Skeletal muscle tissue (tissue), 4 donors: ENCODE measurements around the gene FBLN1. TPM values are rescaled to one million over a fixed set of nuclear protein-coding genes. Genes with fewer than 3 reads are reported as not detected.

Experiments used
- H3K27ac ChIP-seq: one replicate; pipeline ENCODE4 v1.7.0; 2013; ENCODE audit warnings: mild to moderate bottlenecking, low read depth, low read length, inconsistent platforms
- H3K27me3 ChIP-seq, 3 donors: one replicate each; pipeline ENCODE4 v1.7.0; 2013; ENCODE audit warnings: low read length in 3 of 3; ENCODE audit not compliant: control insufficient read depth in 3 of 3, insufficient read depth in 3 of 3
- H3K36me3 ChIP-seq, 3 donors: one replicate each; pipeline ENCODE4 v1.7.0; 2013; ENCODE audit warnings: low read length in 3 of 3; ENCODE audit not compliant: control insufficient read depth in 3 of 3, insufficient read depth in 3 of 3
- H3K4me1 ChIP-seq, 3 donors: one replicate each; pipeline ENCODE4 v1.7.0; 2013; ENCODE audit warnings: low read length in 3 of 3, mild to moderate bottlenecking in 3 of 3; ENCODE audit not compliant: control insufficient read depth in 3 of 3, insufficient read depth in 3 of 3
- H3K4me3 ChIP-seq, 3 donors: one replicate each; pipeline ENCODE4 v1.7.0; 2013; ENCODE audit warnings: low read length in 3 of 3
- H3K9ac ChIP-seq, 3 donors: one replicate each; pipeline ENCODE4 v1.7.0; 2013; ENCODE audit warnings: low read length in 3 of 3, mild to moderate bottlenecking in 3 of 3, moderate library complexity in 2 of 3, low read depth in 1 of 3
- H3K9me3 ChIP-seq, 3 donors: one replicate each; pipeline ENCODE4 v1.7.0; 2013; ENCODE audit warnings: low read length in 3 of 3; ENCODE audit not compliant: control insufficient read depth in 3 of 3
- total RNA-seq: library from RNA; depleted of rRNA; stranded (reverse); fragments of >200 nt; gene quantifications from one replicate; pipeline ENCODE4 v1.2.3, GENCODE V29; 2014
- donor health status: Osteomylitis.

Gene FBLN1
- total RNA-seq, 1 donor from 2014 or later: 105 TPM

GRCh38 chr22:45475851-45476514, 26.7 kb upstream of the FBLN1 start:
- Histone ChIP-seq H3K9me3 (no peaks in the 10 kb centered on the region), H3K4me3 (no peak overlapping the region), H3K27ac (no peak overlapping the region), H3K27me3 (peaks cover 0 to 11% (median 0%) of the 10 kb centered on the region in 3 donors), H3K36me3 (no peaks in the 10 kb centered on the region), H3K4me1 (peaks cover 0 to 9% (median 8%) of the 10 kb centered on the region in 3 donors), H3K9ac (no peak overlapping the region)

GRCh38 chr22:45476814-45477213, 25.9 kb upstream of the FBLN1 start:
- Histone ChIP-seq H3K4me3 (no peak overlapping the region), H3K36me3 (no peaks in the 10 kb centered on the region), H3K4me1 (peaks cover 0 to 9% (median 8%) of the 10 kb centered on the region in 3 donors), H3K27ac (no peak overlapping the region), H3K27me3 (peaks cover 0 to 11% (median 0%) of the 10 kb centered on the region in 3 donors), H3K9me3 (no peaks in the 10 kb centered on the region), H3K9ac (no peak overlapping the region)

- peaks cover 0 to 9% (median 8%) of the 10 kb centered on the region in 3 donors for H3K4me1 ChIP-seq
- peaks cover 0 to 11% (median 0%) of the 10 kb centered on the region in 3 donors for H3K27me3 ChIP-seq
- H3K9me3 ChIP-seq: no peaks in the 10 kb centered on the region
- H3K27ac ChIP-seq: no peak overlapping the region
- H3K9ac ChIP-seq: no peak overlapping the region
- H3K36me3 ChIP-seq: no peaks in the 10 kb centered on the region
- H3K4me3 ChIP-seq: no peak overlapping the region
Measured at GRCh38 chr22:45477366-45478107, 25.1 kb upstream of the FBLN1 start.

- H3K9ac ChIP-seq: no peak overlapping the region
Measured at GRCh38 chr22:45478108-45478771, 24.4 kb upstream of the FBLN1 start.

GRCh38 chr22:45480717-45481116, 22.0 kb upstream of the FBLN1 start:
- H3K4me1 ChIP-seq: peaks cover 0 to 6% (median 5%) of the 10 kb centered on the region in 3 donors
- no peak overlapping the region for H3K4me3 ChIP-seq
- no peaks in the 10 kb centered on the region for H3K9me3 ChIP-seq
- H3K36me3 ChIP-seq: no peaks in the 10 kb centered on the region
- H3K27ac ChIP-seq: no peak overlapping the region
- H3K9ac ChIP-seq: no peak overlapping the region
- H3K27me3 ChIP-seq: peaks cover 0 to 14% (median 3%) of the 10 kb centered on the region in 3 donors

More at GRCh38 chr22:45478108-45478771, 24.4 kb upstream of the FBLN1 start:
- H3K36me3 ChIP-seq: no peaks in the 10 kb centered on the region
- no peak overlapping the region for H3K4me3 ChIP-seq
- peaks cover 0 to 11% (median 2%) of the 10 kb centered on the region in 3 donors for H3K27me3 ChIP-seq
- H3K4me1 ChIP-seq: peaks cover 0 to 9% (median 8%) of the 10 kb centered on the region in 3 donors
- no peak overlapping the region for H3K27ac ChIP-seq
- H3K9me3 ChIP-seq: no peaks in the 10 kb centered on the region

GRCh38 chr22:45481661-45482060, 21.0 kb upstream of the FBLN1 start:
- no peaks in the 10 kb centered on the region for H3K36me3 ChIP-seq
- H3K27ac ChIP-seq: no peak overlapping the region
- peaks cover 0 to 14% (median 3%) of the 10 kb centered on the region in 3 donors for H3K27me3 ChIP-seq
- H3K9ac ChIP-seq: no peak overlapping the region
- H3K9me3 ChIP-seq: no peaks in the 10 kb centered on the region
- peaks cover 0 to 2% (median 0%) of the 10 kb centered on the region in 3 donors for H3K4me1 ChIP-seq
- H3K4me3 ChIP-seq: no peak overlapping the region

GRCh38 chr22:45482169-45482568, 20.5 kb upstream of the FBLN1 start:
- Histone ChIP-seq H3K9me3 (no peaks in the 10 kb centered on the region), H3K4me1 (peaks cover 0 to 2% (median 0%) of the 10 kb centered on the region in 3 donors), H3K27me3 (peaks cover 0 to 10% (median 3%) of the 10 kb centered on the region in 3 donors), H3K9ac (no peak overlapping the region), H3K27ac (no peak overlapping the region), H3K4me3 (no peak overlapping the region), H3K36me3 (no peaks in the 10 kb centered on the region)

GRCh38 chr22:45483319-45483718, 19.4 kb upstream of the FBLN1 start:
- H3K27ac ChIP-seq: no peak overlapping the region
- H3K27me3 ChIP-seq: peaks cover 0 to 6% (median 3%) of the 10 kb centered on the region in 3 donors
- no peak overlapping the region for H3K9ac ChIP-seq
- H3K36me3 ChIP-seq: no peaks in the 10 kb centered on the region
- H3K4me1 ChIP-seq: no peaks in the 10 kb centered on the region
- H3K4me3 ChIP-seq: no peak overlapping the region
- no peaks in the 10 kb centered on the region for H3K9me3 ChIP-seq

GRCh38 chr22:45483918-45484499, 18.7 kb upstream of the FBLN1 start:
- Histone ChIP-seq H3K4me1 (no peaks in the 10 kb centered on the region), H3K27me3 (peaks cover 0 to 6% (median 3%) of the 10 kb centered on the region in 3 donors), H3K27ac (no peak overlapping the region), H3K36me3 (no peaks in the 10 kb centered on the region), H3K9me3 (no peaks in the 10 kb centered on the region), H3K4me3 (no peak overlapping the region), H3K9ac (no peak overlapping the region)
